SK-N-MC (cell line): ENCODE measurements around the gene NUDT19.
"Not testable (repeated sequence)": the region's sequence is repeated elsewhere in the genome, so short reads cannot be mapped to it uniquely, and the experiment has no call there.

Source experiments
- DNase-seq: peaks from one replicate; pipeline ENCODE4 v3.0.0-alpha.2; 2011; ENCODE audit warnings: low read depth, low spot score
- H3K27ac ChIP-seq: fragments of 200-600 bp; sonication (generic); 2 replicates; pipeline ENCODE4 v1.5.1; 2016; ENCODE audit warnings: mixed run types
- H3K36me3 ChIP-seq: fragments of 200-600 bp; sonication (generic); 2 replicates; pipeline ENCODE4 v1.6.1; 2017; ENCODE audit warnings: antibody characterized with exemption, low read length, mixed read lengths; ENCODE audit not compliant: insufficient read depth
- H3K4me3 ChIP-seq: fragments of 200-600 bp; sonication (generic); 2 replicates; pipeline ENCODE4 v1.5.1; 2016
- H3K9ac ChIP-seq: fragments of 200-600 bp; sonication (generic); 2 replicates; pipeline ENCODE4 v1.8.0; 2017; ENCODE audit warnings: mixed run types, mixed read lengths; ENCODE audit not compliant: insufficient read length
- H3K9me3 ChIP-seq: fragments of 200-600 bp; sonication (generic); 2 replicates; pipeline ENCODE4 v1.6.1; 2017; ENCODE audit warnings: low read depth, mild to moderate bottlenecking, antibody characterized with exemption, low read length, moderate library complexity, mixed read lengths
- EZH2 ChIP-seq: fragments of 200-600 bp; sonication (generic); IDR thresholded peaks from one replicate; pipeline ENCODE4 v1.6.1; 2017; ENCODE audit warnings: antibody characterized with exemption
- FOXP2 ChIP-seq: optimal IDR thresholded peaks from 2 replicates; pipeline ENCODE3; 2011; ENCODE audit warnings: mild to moderate bottlenecking, moderate library complexity; ENCODE audit not compliant: insufficient read depth; ENCODE audit errors: extremely low read length, control extremely low read depth
- POLR2AphosphoS5 ChIP-seq: IDR thresholded peaks from 2 replicates; pipeline ENCODE4 v1.6.1; 2012; ENCODE audit warnings: mild to moderate bottlenecking, low read depth, low read length, borderline replicate concordance

The NUDT19 gene

DNA sequence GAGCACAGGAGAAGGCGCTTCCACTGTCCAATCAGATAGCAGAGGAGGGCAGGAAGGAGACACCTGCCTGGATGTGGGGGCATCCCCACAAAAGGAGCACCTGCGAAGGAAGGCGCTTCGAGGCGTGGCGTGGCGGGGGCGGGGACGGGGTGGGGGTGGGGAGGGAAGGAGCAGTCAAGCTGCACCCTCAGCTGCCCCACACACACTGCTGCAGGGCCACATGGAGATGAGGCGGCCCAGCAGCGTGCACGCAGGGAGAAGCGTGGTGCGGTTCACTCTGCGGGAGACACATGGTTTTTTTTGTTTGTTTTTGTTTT lies 38.1 kb upstream of the NUDT19 start:
- no peak overlapping the region for H3K4me3 ChIP-seq
- DNase-seq = no peak
- H3K9ac ChIP-seq = no peak overlapping the region
- peaks cover 26% of the 10 kb centered on the region for H3K36me3 ChIP-seq
- no peak overlapping the region for H3K27ac ChIP-seq
- TF ChIP-seq EZH2 (no peak), POLR2AphosphoS5 (no peak), FOXP2 (no peak)
- no peaks in the 10 kb centered on the region for H3K9me3 ChIP-seq

DNA sequence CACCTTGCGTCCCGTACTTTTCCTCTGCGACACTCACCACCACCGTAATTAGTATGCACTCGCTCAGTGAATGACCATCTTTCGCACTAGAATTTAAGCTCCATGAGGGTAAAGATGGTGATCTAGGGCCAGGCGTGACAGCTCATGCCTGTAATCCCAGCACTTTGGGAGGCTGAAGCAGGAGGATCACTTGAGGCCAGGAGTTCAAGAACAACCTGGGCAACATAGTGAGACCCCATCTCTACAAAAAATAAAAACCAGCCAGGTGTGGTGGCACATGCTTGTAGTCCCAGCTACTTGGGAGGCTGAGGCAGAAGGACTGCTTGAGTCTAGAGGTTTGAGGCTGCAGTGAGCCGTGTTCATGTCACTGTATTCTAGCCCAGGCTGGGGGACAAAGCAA lies 35.2 kb upstream of the NUDT19 start:
- not testable (repeated sequence) for H3K9ac ChIP-seq, H3K9me3 ChIP-seq, H3K4me3 ChIP-seq, DNase-seq, H3K27ac ChIP-seq
- H3K36me3 ChIP-seq = peaks cover 13% of the 10 kb centered on the region; the same call in 1 of the 2 replicates

DNA sequence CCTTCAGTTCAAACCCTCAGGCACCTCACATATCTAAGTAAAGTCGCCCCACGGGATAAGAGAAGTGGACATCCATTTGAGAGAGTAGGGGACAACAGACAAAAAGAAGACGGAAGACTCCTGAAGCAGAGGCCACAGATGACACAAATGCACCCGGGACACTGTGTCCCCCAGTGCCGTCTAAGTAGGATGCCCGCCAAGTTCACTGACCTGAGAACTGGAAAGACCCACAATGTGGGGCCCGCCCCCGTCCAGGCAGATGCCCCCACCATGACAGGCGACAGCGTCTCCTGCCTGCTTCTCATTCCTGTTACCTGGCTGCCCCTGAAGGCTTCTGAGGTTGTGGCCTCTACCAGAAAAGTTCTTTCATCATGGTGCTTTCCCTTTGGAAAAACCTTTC lies 33.5 kb upstream of the NUDT19 start:
- DNase-seq = no peak
- Histone ChIP-seq H3K27ac (no peak overlapping the region), H3K36me3 (peaks cover 13% of the 10 kb centered on the region; the same call in 1 of the 2 replicates), H3K9me3 (no peaks in the 10 kb centered on the region), H3K4me3 (no peak overlapping the region), H3K9ac (no peak overlapping the region)
- TF ChIP-seq POLR2AphosphoS5 (no peak), EZH2 (no peak), FOXP2 (no peak)

DNA sequence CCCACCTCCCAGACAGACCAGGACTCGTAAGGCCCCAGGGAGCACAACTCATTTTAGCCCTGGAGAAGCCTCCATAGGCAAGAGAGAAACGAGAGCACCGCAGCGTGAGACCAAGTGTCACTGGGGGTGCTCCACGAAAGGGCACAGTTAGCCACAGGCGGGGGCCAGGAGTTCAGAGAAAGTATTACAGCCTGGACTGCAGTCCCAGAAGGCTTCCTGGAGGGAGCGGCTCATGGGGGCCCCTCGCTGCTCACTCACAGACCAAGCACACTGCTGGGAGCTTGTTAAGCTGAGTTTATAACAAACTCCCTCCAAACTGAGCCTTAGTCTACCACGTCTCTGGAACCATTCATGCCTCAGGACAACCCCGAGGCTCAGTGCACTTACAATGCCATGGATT lies 33.1 kb upstream of the NUDT19 start:
- TF ChIP-seq EZH2 (no peak), FOXP2 (no peak), POLR2AphosphoS5 (no peak)
- no peak for DNase-seq
- Histone ChIP-seq H3K36me3 (peaks cover 13% of the 10 kb centered on the region; the same call in 1 of the 2 replicates), H3K9ac (no peak overlapping the region), H3K27ac (no peak overlapping the region), H3K9me3 (no peaks in the 10 kb centered on the region), H3K4me3 (no peak overlapping the region)

DNA sequence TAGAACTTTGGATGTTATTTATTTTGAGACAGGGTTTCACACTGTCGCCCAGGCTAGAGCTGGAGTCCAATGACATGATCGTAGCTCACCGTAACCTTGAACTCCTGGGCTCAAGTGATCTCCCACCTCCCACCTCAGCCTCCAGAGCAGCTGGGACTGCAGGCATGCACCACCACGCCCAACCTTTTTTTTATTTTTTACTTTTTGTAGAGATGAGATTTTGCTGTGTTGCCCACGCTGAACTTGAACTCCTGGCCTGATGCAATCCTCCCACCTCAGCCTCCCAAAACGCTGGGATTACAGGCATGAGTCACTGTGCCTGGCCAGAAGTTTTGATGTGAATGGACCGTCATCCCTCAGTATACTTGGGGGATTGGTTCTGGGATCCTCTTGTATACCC lies 30.3 kb upstream of the NUDT19 start:
- Histone ChIP-seq H3K36me3 (peaks cover 8% of the 10 kb centered on the region; the same call in 1 of the 2 replicates), H3K9me3 (no peaks in the 10 kb centered on the region), H3K27ac (no peak overlapping the region), H3K9ac (no peak overlapping the region), H3K4me3 (no peak overlapping the region)
- no peak for DNase-seq
- TF ChIP-seq EZH2 (no peak), FOXP2 (no peak), POLR2AphosphoS5 (no peak)

DNA sequence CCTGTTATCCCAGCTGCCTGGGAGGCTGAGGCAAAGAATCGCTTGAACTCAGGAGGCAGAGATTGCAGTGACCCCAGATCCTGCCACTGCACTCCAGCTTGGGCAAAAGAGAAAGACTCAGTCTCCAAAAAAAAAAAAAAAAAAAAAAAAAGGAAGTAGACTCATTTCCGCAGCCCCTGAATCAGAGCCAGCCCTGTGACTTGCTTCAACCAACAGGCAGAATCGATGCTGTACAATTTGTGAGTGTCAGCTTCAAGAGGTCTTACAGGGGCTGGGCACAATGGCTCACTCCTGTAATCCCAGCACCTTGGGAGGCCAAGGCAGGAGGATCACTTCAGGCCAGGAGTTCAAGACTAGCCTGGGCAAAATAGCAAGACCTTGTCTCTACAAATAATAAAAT lies 29.4 kb upstream of the NUDT19 start:
- TF ChIP-seq FOXP2 (no peak), EZH2 (no peak), POLR2AphosphoS5 (no peak)
- no peak overlapping the region for H3K27ac ChIP-seq
- no peak for DNase-seq
- no peak overlapping the region for H3K9ac ChIP-seq
- H3K9me3 ChIP-seq = no peaks in the 10 kb centered on the region
- peaks cover 10% of the 10 kb centered on the region; the same call in 1 of the 2 replicates for H3K36me3 ChIP-seq
- no peak overlapping the region for H3K4me3 ChIP-seq

DNA sequence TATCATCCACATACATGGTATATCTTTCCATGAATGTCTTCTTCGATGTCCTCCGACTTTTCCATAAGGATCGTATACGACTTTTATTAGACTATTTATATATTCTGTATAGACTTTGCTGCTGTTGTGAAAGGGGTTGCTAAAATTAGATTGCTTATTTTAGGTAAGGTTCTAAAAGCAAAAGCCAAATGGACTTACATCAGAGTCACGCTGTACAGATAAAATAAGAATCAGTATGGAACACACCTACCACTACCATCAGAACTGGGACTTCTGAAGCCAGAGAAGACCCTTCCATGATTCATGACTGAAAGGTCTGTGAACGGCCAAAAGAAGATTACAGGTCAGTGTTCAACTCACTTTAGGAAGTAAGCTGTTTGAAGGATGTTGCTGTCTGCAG lies 25.5 kb upstream of the NUDT19 start:
- Histone ChIP-seq H3K36me3 (peaks cover 10% of the 10 kb centered on the region; the same call in 1 of the 2 replicates), H3K9ac (no peak overlapping the region), H3K27ac (no peak overlapping the region), H3K4me3 (no peak overlapping the region), H3K9me3 (no peaks in the 10 kb centered on the region)
- no peak for DNase-seq
- no peak for TF ChIP-seq EZH2

DNA sequence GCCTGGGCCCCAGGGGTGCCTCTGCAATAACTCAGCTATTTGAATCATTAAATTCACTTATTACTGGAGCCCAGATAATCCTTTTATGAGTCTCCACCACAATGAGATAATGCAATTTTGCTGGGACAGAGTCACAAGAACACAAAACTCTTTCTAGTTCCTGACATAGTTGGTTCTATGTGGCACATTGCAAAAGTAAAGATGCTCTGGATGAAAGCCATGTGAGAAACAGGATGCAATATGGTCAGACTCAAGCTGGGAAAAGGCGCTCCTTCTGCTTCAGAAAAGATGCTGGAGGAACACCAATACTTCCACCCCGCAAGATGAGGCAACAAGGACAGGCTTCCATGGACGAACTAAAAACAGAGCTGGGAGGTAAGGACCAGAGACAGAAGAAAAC lies 22.3 kb upstream of the NUDT19 start:
- peaks cover 13% of the 10 kb centered on the region; the same call in 1 of the 2 replicates for H3K36me3 ChIP-seq
- H3K4me3 ChIP-seq = no peak overlapping the region
- TF ChIP-seq POLR2AphosphoS5 (no peak), FOXP2 (no peak), EZH2 (no peak)
- no peaks in the 10 kb centered on the region for H3K9me3 ChIP-seq
- no peak for DNase-seq
- no peak overlapping the region for H3K9ac ChIP-seq
- no peak overlapping the region for H3K27ac ChIP-seq

DNA sequence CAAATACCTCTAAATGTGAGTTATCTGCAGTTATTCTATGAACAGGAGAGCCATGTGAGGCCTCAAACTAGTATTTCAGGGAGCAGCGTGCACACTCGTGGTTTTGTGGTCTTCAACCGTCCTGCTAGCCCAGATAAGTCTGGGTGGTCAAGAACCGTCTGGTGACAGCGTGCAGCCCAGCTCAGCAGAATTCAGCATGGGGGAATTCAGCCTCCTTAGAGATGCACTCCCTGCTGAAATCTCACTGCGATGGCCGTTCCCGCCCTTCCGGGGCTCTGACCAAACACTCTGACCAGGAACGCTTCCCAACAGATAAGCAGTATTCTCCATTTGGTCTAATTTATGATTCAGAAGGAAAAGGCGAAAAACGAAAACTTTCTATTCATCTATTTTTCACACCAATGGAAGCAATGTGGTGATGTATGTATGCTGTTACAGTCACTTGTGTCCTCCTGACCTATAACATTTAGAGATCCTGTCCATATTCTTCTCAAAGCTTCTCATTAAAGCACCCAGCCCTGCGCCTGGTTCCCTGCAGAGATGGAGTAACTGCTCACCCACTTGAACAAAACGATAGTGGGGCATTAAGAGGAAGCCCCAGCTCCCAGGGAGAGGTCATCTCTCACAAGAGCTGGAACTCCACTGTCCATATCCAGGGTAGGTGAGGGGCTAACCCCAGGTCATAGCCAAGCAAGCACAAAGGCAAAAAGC lies 19.6 kb upstream of the NUDT19 start:
- DNase-seq = no peak
- Histone ChIP-seq H3K27ac (no peak overlapping the region), H3K4me3 (no peak overlapping the region), H3K9ac (no peak overlapping the region), H3K36me3 (peaks cover 3% of the 10 kb centered on the region; the same call in 1 of the 2 replicates), H3K9me3 (no peaks in the 10 kb centered on the region)
- TF ChIP-seq FOXP2 (no peak), EZH2 (no peak), POLR2AphosphoS5 (no peak)

DNA sequence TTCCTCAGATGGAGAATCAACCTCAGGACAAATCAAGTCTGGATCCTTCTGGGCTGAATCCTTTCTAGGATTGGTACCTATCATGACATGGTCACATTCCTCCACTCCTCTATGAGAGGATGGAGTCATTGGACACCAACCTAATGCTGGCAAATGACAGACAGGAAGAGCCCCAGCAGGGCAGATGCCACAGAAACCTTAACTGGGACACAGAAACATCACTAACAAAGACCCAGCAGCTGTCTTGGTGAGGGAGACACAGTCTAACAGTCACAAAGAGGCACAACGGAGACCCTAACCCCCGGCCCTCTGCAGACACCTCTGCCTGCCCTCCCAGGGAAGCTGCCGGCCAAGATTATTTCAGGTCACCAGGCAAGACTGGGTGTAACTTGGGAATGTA lies 18.8 kb upstream of the NUDT19 start:
- Histone ChIP-seq H3K4me3 (no peak overlapping the region), H3K9ac (no peak overlapping the region), H3K36me3 (0 out of 2 replicates have a peak, but pooled peaks cover 2% of the 10 kb centered on the region), H3K27ac (no peak overlapping the region), H3K9me3 (no peaks in the 10 kb centered on the region)
- no peak for DNase-seq
- TF ChIP-seq FOXP2 = no peak
